ENCODE measurements around the gene TUBB3. TPM values are rescaled to one million over a fixed set of nuclear protein-coding genes. Genes with fewer than 3 reads are reported as not detected.
"Not testable (repeated sequence)": the region's sequence is repeated elsewhere in the genome, so short reads cannot be mapped to it uniquely, and the experiment has no call there.

Gene TUBB3
- polyA plus RNA-seq, 4 donors = 0.89 to 42.0 (median 4.6) TPM

DNA sequence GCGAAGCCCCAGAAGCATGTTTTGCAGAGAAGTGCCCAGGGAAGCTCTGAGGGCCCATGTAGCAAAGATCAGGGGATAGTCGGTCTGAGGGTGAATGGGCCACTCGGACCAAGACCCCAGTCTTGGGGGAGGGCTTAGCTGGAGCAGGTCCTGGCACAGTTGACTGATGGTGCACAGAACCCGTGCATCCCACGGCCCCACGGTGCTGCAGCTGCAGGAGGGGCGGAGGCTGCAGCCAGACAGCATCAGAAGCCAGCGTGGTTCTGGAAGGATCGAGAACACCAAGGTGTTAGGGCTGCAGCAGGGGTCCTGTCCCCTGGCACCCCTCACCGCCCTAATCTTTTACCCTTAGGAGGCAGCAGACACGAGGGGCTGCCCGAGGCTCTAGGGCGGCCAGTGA, 11.0 kb upstream of the TUBB3 start:
- Histone ChIP-seq H3K27me3 (ENCODE audit: control insufficient read depth in 3 of 3, insufficient read depth in 3 of 3, low read length in 3 of 3) (no peaks in the 10 kb centered on the region), H3K27ac (ENCODE audit: low read depth in 1 of 3, low read length in 2 of 3) (no peak overlapping the region), H3K36me3 (ENCODE audit: control insufficient read depth in 3 of 3, insufficient read depth in 2 of 3, low read depth in 1 of 3, low read length in 3 of 3) (peaks cover 2 to 60% (median 7%) of the 10 kb centered on the region in 3 donors), H3K9me3 (ENCODE audit: control insufficient read depth in 2 of 2, insufficient read depth in 1 of 2, low read depth in 1 of 2, low read length in 1 of 2) (no peaks in the 10 kb centered on the region), H3K4me3 (ENCODE audit: low read depth in 1 of 3, low read length in 3 of 3) (no peak overlapping the region), H3K4me1 (ENCODE audit: control insufficient read depth in 3 of 3, insufficient read depth in 2 of 3, low read depth in 1 of 3, low read length in 2 of 3) (no peaks in the 10 kb centered on the region)
- WGBS, 3 donors = 86 to 88% (median 88%) methylated on average over 13 of the region's 13 CpGs
- FAIRE-seq = no peak
- no peak for DNase-seq

DNA sequence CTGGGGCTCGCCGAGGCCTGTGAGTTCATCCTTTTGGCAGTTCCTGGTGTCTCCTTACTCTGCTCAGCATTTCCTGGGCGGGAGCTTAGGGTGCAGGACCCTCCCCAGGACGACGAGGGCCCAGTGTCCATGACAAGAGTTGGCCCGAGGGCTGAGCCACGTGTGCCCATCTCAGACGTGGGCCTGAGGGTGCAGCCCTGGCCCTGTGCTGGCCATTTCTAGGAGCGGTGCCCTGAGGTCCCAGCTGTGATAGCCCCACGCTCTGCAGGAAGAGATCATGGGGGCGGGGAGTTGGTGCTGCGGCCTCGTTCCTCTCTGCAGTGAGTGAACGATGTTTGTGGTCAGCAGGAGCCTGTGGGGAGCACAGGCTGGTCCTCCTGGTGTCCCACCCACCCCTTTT, 10.5 kb upstream of the TUBB3 start:
- peaks cover 0 to 2% (median 0%) of the 10 kb centered on the region in 3 donors for H3K4me1 ChIP-seq (ENCODE audit: control insufficient read depth in 3 of 3, insufficient read depth in 2 of 3, low read depth in 1 of 3, low read length in 2 of 3)
- H3K27ac ChIP-seq (ENCODE audit: low read depth in 1 of 3, low read length in 2 of 3) = no peak overlapping the region
- DNase-seq = no peak
- WGBS, 3 donors = 68 to 77% (median 76%) methylated on average over 13 to 14 of the region's 14 CpGs
- peaks cover 2 to 59% (median 6%) of the 10 kb centered on the region in 3 donors for H3K36me3 ChIP-seq (ENCODE audit: control insufficient read depth in 3 of 3, insufficient read depth in 2 of 3, low read depth in 1 of 3, low read length in 3 of 3)
- H3K27me3 ChIP-seq (ENCODE audit: control insufficient read depth in 3 of 3, insufficient read depth in 3 of 3, low read length in 3 of 3) = no peaks in the 10 kb centered on the region
- H3K4me3 ChIP-seq (ENCODE audit: low read depth in 1 of 3, low read length in 3 of 3) = no peak overlapping the region
- no peaks in the 10 kb centered on the region for H3K9me3 ChIP-seq (ENCODE audit: control insufficient read depth in 2 of 2, insufficient read depth in 1 of 2, low read depth in 1 of 2, low read length in 1 of 2)
- FAIRE-seq = no peak

DNA sequence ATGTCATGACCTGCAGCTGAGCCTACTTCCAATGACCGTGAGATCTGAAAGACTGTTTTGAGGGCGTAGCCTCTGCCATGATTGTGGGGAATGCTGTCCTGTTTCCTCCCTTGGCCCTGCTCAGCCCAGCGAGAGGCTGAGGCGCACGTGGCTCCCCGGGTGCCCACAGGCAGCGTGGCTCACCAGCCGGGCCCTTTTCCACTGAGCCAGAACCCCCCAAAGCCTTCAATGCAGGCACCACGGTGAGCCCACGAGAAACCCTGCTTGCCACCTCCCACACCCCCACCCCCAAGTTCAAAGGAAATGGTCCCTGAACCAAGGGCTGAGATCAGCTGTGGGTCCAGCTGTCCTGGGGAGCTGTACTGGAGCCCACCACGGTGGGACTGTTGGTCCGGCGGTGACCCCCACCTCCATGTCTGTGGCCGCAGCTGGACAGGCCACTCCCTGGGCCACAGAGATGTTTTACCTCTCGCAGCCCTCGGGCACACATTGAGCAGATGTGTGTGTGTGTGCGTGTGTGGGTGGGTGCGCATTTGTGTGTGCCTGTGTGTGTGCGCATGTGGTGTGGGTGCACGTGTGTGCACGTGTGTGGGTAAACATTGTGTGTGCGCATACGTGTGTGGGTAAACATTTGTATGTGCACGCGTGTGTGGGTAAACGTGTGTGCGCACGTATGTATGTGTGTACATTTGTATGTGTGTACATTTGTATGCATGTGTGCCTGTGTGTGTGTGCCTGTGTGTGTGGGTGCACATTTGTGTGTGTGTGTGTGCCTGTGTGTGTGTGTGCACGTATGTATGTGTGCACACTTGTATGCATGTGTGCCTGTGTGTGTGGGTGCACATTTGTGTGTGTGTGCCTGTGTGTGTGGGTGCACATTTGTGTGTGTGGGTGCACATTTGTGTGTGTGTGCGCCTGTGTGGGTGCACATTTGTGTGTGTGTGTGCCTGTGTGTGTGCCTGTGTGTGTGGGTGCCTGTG, 9.4 kb upstream of the TUBB3 start:
- Histone ChIP-seq H3K36me3 (ENCODE audit: control insufficient read depth in 3 of 3, insufficient read depth in 2 of 3, low read depth in 1 of 3, low read length in 3 of 3) (peaks cover 2 to 50% (median 6%) of the 10 kb centered on the region in 3 donors), H3K4me3 (ENCODE audit: low read depth in 1 of 3, low read length in 3 of 3) (no peak overlapping the region), H3K27ac (ENCODE audit: low read depth in 1 of 3, low read length in 2 of 3) (no peak overlapping the region), H3K4me1 (ENCODE audit: control insufficient read depth in 3 of 3, insufficient read depth in 2 of 3, low read depth in 1 of 3, low read length in 2 of 3) (peaks cover 0 to 13% (median 4%) of the 10 kb centered on the region in 3 donors), H3K27me3 (ENCODE audit: control insufficient read depth in 3 of 3, insufficient read depth in 3 of 3, low read length in 3 of 3) (peaks cover 0 to 5% (median 0%) of the 10 kb centered on the region in 3 donors), H3K9me3 (ENCODE audit: control insufficient read depth in 2 of 2, insufficient read depth in 1 of 2, low read depth in 1 of 2, low read length in 1 of 2) (no peaks in the 10 kb centered on the region)
- 80 to 85% (median 84%) methylated on average over 30 of the region's 30 CpGs for WGBS, 3 donors
- no peak for FAIRE-seq
- DNase-seq = no peak

DNA sequence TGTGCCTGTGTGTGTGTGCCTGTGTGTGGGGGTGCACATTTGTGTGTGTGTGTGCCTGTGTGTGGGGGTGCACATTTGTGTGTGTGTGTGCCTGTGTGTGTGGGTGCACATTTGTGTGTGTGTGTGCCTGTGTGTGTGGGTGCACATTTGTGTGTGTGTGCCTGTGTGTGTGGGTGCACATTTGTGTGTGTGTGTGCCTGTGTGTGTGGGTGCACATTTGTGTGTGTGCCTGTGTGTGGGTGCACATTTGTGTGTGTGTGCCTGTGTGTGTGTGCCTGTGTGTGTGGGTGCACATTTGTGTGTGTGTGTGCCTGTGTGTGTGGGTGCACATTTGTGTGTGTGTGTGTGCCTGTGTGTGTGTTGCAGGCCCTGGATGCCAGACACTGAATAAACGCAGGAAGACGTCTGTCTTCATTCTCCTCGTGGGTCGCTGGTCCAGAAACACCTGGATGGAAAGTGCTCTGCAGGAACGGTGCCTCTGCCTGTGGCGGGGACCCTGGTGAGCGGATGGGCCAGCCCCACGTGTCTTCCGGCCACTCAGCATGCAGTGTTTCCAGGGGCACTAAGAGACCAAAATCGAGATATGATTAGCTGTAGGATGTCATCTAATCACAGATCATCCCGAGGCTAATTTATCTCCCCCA, 8.4 kb upstream of the TUBB3 start:
- Histone ChIP-seq H3K4me1 (ENCODE audit: control insufficient read depth in 3 of 3, insufficient read depth in 2 of 3, low read depth in 1 of 3, low read length in 2 of 3) (peaks cover 0 to 16% (median 5%) of the 10 kb centered on the region in 3 donors), H3K36me3 (ENCODE audit: control insufficient read depth in 3 of 3, insufficient read depth in 2 of 3, low read depth in 1 of 3, low read length in 3 of 3) (peaks cover 0 to 39% (median 5%) of the 10 kb centered on the region in 3 donors), H3K27me3 (ENCODE audit: control insufficient read depth in 3 of 3, insufficient read depth in 3 of 3, low read length in 3 of 3) (peaks cover 0 to 16% (median 0%) of the 10 kb centered on the region in 3 donors)
- H3K27ac ChIP-seq (ENCODE audit: low read depth in 1 of 3, low read length in 2 of 3); H3K9me3 ChIP-seq (ENCODE audit: control insufficient read depth in 2 of 2, insufficient read depth in 1 of 2, low read depth in 1 of 2, low read length in 1 of 2); H3K4me3 ChIP-seq (ENCODE audit: low read depth in 1 of 3, low read length in 3 of 3); DNase-seq; FAIRE-seq: not testable (repeated sequence)
- WGBS, 3 donors = 47 to 65% (median 54%) methylated on average over 11 of the region's 11 CpGs

DNA sequence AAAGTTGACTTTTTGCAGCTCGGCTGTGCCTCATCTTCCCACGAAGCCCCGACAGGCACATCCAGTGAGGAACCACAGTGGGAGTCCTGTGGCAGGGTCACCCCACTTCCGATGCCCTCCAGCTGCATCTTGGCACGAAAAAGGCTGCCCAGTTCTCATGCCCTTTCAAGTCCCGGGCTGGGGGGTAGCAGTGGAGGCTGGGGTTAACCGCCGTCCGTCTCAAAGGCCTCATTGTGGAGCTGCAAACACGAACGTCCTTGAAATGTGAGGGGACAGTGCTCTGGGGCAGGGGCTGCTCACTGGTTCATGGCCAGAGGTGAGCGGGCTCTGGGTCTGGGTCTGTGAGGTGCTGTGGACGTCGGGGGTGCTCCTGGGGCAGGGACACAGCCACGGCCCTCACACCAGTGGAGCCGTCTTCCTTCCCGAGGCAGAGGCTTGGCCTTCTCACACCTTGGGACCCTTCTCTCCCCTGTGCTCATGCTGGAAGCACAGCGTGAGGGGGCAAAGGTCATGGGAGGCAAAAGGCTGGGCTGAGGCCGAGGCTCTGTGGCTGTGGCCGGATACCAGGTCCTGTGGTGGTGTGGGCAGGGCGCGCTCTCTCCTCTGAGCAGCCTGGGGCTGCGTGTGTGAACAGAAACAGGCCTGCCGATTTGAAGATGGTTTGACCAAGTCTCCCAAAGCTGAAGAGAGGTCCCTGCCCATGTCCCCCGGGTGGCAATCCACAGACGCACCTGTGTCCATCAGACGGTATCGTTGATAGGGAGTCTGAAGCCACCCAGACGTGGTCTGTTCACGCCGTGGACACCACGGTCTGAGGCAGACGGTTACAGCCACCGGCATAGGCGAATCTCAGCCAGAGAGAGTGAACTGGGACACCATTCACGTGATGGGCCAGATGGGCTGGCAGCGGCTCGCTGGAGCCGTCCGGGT, 7.6 kb upstream of the TUBB3 start:
- no peak for FAIRE-seq
- H3K4me1 ChIP-seq (ENCODE audit: control insufficient read depth in 3 of 3, insufficient read depth in 2 of 3, low read depth in 1 of 3, low read length in 2 of 3) = peaks cover 0 to 16% (median 5%) of the 10 kb centered on the region in 3 donors
- peaks cover 0 to 31% (median 3%) of the 10 kb centered on the region in 3 donors for H3K36me3 ChIP-seq (ENCODE audit: control insufficient read depth in 3 of 3, insufficient read depth in 2 of 3, low read depth in 1 of 3, low read length in 3 of 3)
- no peak overlapping the region for H3K4me3 ChIP-seq (ENCODE audit: low read depth in 1 of 3, low read length in 3 of 3)
- H3K27me3 ChIP-seq (ENCODE audit: control insufficient read depth in 3 of 3, insufficient read depth in 3 of 3, low read length in 3 of 3) = peaks cover 0 to 24% (median 0%) of the 10 kb centered on the region in 3 donors
- no peaks in the 10 kb centered on the region for H3K9me3 ChIP-seq (ENCODE audit: control insufficient read depth in 2 of 2, insufficient read depth in 1 of 2, low read depth in 1 of 2, low read length in 1 of 2)
- no peak overlapping the region for H3K27ac ChIP-seq (ENCODE audit: low read depth in 1 of 3, low read length in 2 of 3)
- 65 to 75% (median 72%) methylated on average over 38 to 40 of the region's 40 CpGs for WGBS, 3 donors
- DNase-seq = no peak

DNA sequence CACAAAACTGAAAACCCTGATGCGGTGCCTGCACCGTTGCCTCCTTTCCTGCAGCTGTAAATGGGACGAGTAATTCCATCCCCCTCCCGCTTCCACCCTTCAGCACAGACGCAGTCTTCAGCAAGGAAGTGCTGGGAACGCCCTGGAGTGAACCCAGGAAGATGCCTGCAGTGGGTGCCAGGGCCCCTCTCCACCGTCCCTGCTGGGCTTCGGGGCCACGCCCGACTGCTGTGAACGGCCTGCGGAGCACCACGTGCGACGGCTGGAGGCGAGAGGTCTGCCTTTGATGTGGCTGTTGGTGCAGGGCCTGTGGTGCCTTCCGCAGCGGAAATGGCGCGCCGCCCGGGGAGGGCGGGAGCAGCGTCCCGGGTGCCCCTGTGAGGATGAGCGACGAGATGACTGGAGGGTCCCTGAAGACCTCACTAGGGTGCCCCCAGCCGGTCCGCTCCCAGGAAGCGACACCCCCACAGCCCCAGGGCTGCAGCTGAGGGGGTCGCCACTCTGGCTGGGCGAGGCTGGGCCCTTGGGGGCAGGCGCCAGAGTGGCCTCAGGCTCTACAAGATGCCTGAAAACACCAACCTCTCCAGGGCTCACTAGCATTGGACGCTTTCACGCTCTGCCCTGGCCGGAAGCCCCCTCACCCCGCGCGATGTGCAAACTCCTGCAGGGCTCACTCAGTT, 5.2 kb upstream of the TUBB3 start:
- peaks cover 0 to 29% (median 8%) of the 10 kb centered on the region in 3 donors for H3K4me1 ChIP-seq (ENCODE audit: control insufficient read depth in 3 of 3, insufficient read depth in 2 of 3, low read depth in 1 of 3, low read length in 2 of 3)
- DNase-seq = peak; percentile 68 to 85
- no peaks in the 10 kb centered on the region for H3K9me3 ChIP-seq (ENCODE audit: control insufficient read depth in 2 of 2, insufficient read depth in 1 of 2, low read depth in 1 of 2, low read length in 1 of 2)
- H3K4me3 ChIP-seq (ENCODE audit: low read depth in 1 of 3, low read length in 3 of 3) = peak overlapping the region in 2 of 3 donors; percentile 14 to 25
- H3K27ac ChIP-seq (ENCODE audit: low read depth in 1 of 3, low read length in 2 of 3) = peak overlapping the region in 1 of 3 donors; percentile 17
- WGBS, 3 donors = 0 to 1% (median 1%) methylated on average over 36 to 39 of the region's 39 CpGs
- no peak for FAIRE-seq
- peaks cover 0 to 47% (median 0%) of the 10 kb centered on the region in 3 donors for H3K27me3 ChIP-seq (ENCODE audit: control insufficient read depth in 3 of 3, insufficient read depth in 3 of 3, low read length in 3 of 3)
- H3K36me3 ChIP-seq (ENCODE audit: control insufficient read depth in 3 of 3, insufficient read depth in 2 of 3, low read depth in 1 of 3, low read length in 3 of 3) = peaks cover 0 to 9% (median 0%) of the 10 kb centered on the region in 3 donors

DNA sequence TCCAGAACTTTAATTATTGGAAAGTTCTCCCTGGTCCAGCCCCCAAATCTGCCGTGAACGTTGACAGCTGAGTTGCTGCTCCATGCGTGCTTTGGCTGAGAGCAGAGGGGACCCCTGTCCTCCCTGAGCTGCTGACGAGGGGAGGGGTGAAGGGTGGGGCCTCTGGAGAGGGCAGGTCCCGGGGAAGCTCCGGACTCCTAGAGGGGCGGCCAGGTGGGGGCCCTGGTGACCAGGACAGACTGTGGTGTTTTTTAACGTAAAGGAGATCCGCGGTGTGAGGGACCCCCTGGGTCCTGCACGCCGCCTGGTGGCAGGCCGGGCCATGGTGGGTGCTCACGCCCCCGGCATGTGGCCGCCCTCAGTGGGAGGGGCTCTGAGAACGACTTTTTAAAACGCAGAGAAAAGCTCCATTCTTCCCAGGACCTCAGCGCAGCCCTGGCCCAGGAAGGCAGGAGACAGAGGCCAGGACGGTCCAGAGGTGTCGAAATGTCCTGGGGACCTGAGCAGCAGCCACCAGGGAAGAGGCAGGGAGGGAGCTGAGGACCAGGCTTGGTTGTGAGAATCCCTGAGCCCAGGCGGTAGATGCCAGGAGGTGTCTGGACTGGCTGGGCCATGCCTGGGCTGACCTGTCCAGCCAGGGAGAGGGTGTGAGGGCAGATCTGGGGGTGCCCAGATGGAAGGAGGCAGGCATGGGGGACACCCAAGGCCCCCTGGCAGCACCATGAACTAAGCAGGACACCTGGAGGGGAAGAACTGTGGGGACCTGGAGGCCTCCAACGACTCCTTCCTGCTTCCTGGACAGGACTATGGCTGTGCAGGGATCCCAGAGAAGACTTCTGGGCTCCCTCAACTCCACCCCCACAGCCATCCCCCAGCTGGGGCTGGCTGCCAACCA, 4.4 kb upstream of the TUBB3 start, which contains the start of gene MC1R:
Gene MC1R (plus strand): TSS at position 410 of the 895 bp plus-strand sequence. CDS start 397 bp downstream, at position 807.
- Histone ChIP-seq H3K27me3 (ENCODE audit: control insufficient read depth in 3 of 3, insufficient read depth in 3 of 3, low read length in 3 of 3) (peaks cover 0 to 52% (median 0%) of the 10 kb centered on the region in 3 donors), H3K9me3 (ENCODE audit: control insufficient read depth in 2 of 2, insufficient read depth in 1 of 2, low read depth in 1 of 2, low read length in 1 of 2) (no peaks in the 10 kb centered on the region), H3K4me3 (ENCODE audit: low read depth in 1 of 3, low read length in 3 of 3) (peak within 1 kb of the TSS in 2 of 3 donors; percentile 14 to 25), H3K27ac (ENCODE audit: low read depth in 1 of 3, low read length in 2 of 3) (peak within 1 kb of the TSS in 1 of 3 donors; percentile 21), H3K36me3 (ENCODE audit: control insufficient read depth in 3 of 3, insufficient read depth in 2 of 3, low read depth in 1 of 3, low read length in 3 of 3) (peaks cover 0 to 1% (median 0%) of the 10 kb centered on the region in 3 donors), H3K4me1 (ENCODE audit: control insufficient read depth in 3 of 3, insufficient read depth in 2 of 3, low read depth in 1 of 3, low read length in 2 of 3) (peaks cover 2 to 32% (median 13%) of the 10 kb centered on the region in 3 donors)
- DNase-seq (peak in 1 of 2 donors; percentile 38), FAIRE-seq (no peak)
- WGBS, 3 donors = 4 to 7% (median 5%) methylated on average over 16 to 23 of the region's 23 CpGs

Measured in small intestine (tissue), 7 donors.